ENCODE data around the gene CDC42BPG. TPM values are rescaled to one million over a fixed set of nuclear protein-coding genes. Genes with fewer than 3 reads are reported as not detected.

The CDC42BPG gene
- total RNA-seq, 1 experiment from 2014 or later = 30.1 TPM

DNA sequence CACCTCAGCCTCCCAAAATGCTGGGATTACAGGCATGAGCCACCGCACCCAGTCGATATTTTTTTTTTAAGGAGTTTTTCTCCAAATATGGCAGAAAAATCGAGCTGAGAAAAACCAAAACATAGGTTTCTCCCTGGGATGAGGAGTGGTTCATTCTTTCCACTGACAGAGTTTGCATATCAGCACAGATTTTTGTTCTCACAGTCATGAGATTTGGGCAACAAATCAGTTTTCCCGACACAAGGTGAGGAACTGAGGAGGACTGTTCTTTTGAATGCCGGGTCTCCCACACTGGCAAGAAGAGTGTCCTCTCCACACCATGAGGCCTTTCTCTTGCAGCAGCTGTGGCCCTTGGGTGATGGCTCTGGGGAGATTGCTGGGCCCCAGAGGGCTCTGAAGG lies 37.8 kb upstream of the CDC42BPG start (continued):
- TF ChIP-seq RAD21 (IDR thresholded peaks at IDR 0.05; ENCODE audit: low read depth) (no peak), EGR1 (IDR thresholded peaks at IDR 0.05; ENCODE audit: low read depth) (no peak), CBX3 (IDR thresholded peaks at IDR 0.05; ENCODE audit: low read depth) (no peak), ELF1 (IDR thresholded peaks at IDR 0.05; ENCODE audit: borderline replicate concordance, low read depth) (no peak), YY1 (IDR thresholded peaks at IDR 0.05; ENCODE audit: extremely low read depth, insufficient replicate concordance, low read depth, low read length) (no peak), FOSL1 (IDR thresholded peaks at IDR 0.05; ENCODE audit: low read depth) (no peak), JUND (IDR thresholded peaks at IDR 0.05) (no peak)

DNA sequence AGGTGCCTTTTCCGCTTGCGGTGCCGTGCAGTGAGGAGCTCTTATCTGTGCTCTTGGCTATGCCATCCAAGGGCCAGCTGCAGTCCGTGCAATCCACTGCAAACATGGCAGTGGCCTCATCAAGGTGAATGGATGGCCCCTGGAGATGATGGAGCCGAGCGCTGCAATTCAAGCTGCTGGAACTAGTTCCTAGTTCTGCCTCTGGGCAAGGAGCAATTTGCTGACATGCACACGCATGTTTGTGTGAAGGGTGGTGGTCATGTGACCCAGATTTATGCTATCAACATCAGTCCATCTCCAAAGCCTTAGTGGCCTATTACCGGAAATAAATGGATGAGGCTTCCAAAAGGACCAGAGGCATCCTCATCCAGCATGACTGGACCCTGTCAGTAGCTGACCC lies 37.0 kb upstream of the CDC42BPG start:
- ChIA-PET RAD21 (ENCODE audit: low non-redundant PET in 1 of 2, low total read pairs in 2 of 2, uncharacterized antibody in 2 of 2, unreplicated experiment in 2 of 2) (no interaction called here), CTCF (no interaction called here), POLR2A (no interaction called here)
- DNase-seq (ENCODE audit: low read depth, low spot score) = no peak
- Histone ChIP-seq H3K9ac (ENCODE audit: low read length) (no peak overlapping the region), H3K9me3 (ENCODE audit: control insufficient read depth in 1 of 2, insufficient read depth in 1 of 2, low read depth in 1 of 2, low read length in 2 of 2) (no peaks in the 10 kb centered on the region), H3K9me2 (ENCODE audit: insufficient read depth) (no peaks in the 10 kb centered on the region), H3K79me2 (ENCODE audit: insufficient read depth, low read length) (peaks cover 23% of the 10 kb centered on the region), H3K4me2 (ENCODE audit: low read length) (no peak overlapping the region), H3K36me3 (ENCODE audit: control insufficient read depth in 1 of 2, insufficient read depth in 2 of 2, low read length in 2 of 2) (peaks cover 0 to under 1% of the 10 kb centered on the region in 2 experiments; a peak in 1 of 4 replicates), H3K27me3 (ENCODE audit: insufficient read depth, low read length) (no peaks in the 10 kb centered on the region), H3K4me3 (replicated peaks in 1 of 2; ENCODE audit: low read depth in 1 of 2, low read length in 2 of 2) (no peak overlapping the region), H2AFZ (ENCODE audit: low read depth, low read length, poor library complexity, severe bottlenecking) (no peak overlapping the region), H3K4me1 (ENCODE audit: control insufficient read depth in 1 of 2, insufficient read depth in 2 of 2, low read length in 2 of 2) (peaks cover 13 to 26% of the 10 kb centered on the region in 2 experiments), H4K20me1 (ENCODE audit: insufficient read depth) (no peaks in the 10 kb centered on the region), H3K27ac (ENCODE audit: low read depth, low read length) (no peak overlapping the region)
- no TSS peak for BruUV-seq (replicated peaks)
- TF ChIP-seq TCF7L2 (IDR thresholded peaks at IDR 0.05; ENCODE audit: borderline replicate concordance, extremely low read depth, insufficient read depth, insufficient read length) (no peak), ZFX (IDR thresholded peaks at IDR 0.05) (no peak), YY1 (IDR thresholded peaks at IDR 0.05; ENCODE audit: extremely low read depth, insufficient replicate concordance, low read depth, low read length) (no peak), EZH2phosphoT487 (IDR thresholded peaks at IDR 0.05; ENCODE audit: borderline replicate concordance) (no peak), JUND (IDR thresholded peaks at IDR 0.05) (no peak), POLR2A (IDR thresholded peaks at IDR 0.05; ENCODE audit: borderline replicate concordance, extremely low read depth, insufficient read depth, insufficient read length) (no peak), CBX3 (IDR thresholded peaks at IDR 0.05; ENCODE audit: low read depth) (no peak)
- intact Hi-C loops (cut with micrococcal nuclease) = no loop called here
- ATAC-seq = no peak
